ENCODE data around the gene SLC25A36. TPM values are rescaled to one million over a fixed set of nuclear protein-coding genes. Genes with fewer than 3 reads are reported as not detected.

SLC25A36 gene
- total RNA-seq, 1 donor from 2014 or later: 59.1 TPM

DNA sequence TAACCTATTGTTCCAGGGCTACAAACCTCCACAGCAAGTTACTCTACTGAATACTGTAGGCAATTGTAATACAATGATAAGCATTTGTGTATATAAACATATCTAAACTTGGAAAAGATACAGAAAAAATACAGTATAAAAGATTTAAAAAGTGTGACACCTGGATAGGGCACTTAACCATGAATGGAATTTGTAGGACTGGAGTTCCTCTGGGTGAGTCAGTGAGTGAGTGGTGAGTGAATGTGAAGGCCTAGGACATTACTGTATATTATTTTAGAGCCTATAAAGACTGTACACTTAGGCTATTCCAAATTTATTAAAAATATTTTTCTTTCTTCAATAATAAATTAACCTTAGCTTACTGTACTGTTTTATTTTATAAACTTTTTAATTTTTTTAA, 38.4 kb upstream of the SLC25A36 start:
- no peak for DNase-seq (ENCODE audit: low spot score)
- Mint-ChIP-seq H3K27ac (ENCODE audit: unreplicated experiment) (no peak overlapping the region), H3K4me3 (ENCODE audit: unreplicated experiment) (no peak overlapping the region), H3K27me3 (ENCODE audit: low read depth) (peaks cover 22% of the 10 kb centered on the region), H3K36me3 (ENCODE audit: low read depth) (no peaks in the 10 kb centered on the region), H3K9me3 (ENCODE audit: low read depth) (no peaks in the 10 kb centered on the region), H3K4me1 (ENCODE audit: low read depth) (peaks cover 7% of the 10 kb centered on the region)
- TF ChIP-seq, protein P1, sequence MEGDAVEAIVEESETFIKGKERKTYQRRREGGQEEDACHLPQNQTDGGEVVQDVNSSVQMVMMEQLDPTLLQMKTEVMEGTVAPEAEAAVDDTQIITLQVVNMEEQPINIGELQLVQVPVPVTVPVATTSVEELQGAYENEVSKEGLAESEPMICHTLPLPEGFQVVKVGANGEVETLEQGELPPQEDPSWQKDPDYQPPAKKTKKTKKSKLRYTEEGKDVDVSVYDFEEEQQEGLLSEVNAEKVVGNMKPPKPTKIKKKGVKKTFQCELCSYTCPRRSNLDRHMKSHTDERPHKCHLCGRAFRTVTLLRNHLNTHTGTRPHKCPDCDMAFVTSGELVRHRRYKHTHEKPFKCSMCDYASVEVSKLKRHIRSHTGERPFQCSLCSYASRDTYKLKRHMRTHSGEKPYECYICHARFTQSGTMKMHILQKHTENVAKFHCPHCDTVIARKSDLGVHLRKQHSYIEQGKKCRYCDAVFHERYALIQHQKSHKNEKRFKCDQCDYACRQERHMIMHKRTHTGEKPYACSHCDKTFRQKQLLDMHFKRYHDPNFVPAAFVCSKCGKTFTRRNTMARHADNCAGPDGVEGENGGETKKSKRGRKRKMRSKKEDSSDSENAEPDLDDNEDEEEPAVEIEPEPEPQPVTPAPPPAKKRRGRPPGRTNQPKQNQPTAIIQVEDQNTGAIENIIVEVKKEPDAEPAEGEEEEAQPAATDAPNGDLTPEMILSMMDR (IDR thresholded peaks at IDR 0.05): no peak

DNA sequence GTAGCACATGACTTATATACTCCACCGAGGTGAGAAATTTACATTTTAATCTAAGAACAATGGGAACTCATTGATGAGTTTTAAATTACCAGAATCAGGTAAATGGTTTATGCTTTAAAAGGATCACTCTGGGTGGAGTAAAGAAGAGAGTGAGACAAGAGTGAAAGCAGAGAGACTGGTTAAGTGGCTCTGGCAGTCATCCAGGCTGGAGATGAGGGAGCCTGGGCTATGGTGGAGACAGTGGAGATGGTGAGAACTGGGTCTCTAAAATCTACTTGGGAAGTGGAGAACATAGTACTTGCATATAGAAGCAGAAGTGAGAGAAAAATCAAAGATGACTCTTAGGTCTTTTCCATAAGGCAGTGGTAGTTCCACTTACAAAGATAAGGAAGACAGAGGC, 37.1 kb upstream of the SLC25A36 start:
- H3K36me3 Mint-ChIP-seq (ENCODE audit: low read depth): no peaks in the 10 kb centered on the region
- H3K9me3 Mint-ChIP-seq (ENCODE audit: low read depth): no peaks in the 10 kb centered on the region
- peaks cover 22% of the 10 kb centered on the region for H3K27me3 Mint-ChIP-seq (ENCODE audit: low read depth)

DNA sequence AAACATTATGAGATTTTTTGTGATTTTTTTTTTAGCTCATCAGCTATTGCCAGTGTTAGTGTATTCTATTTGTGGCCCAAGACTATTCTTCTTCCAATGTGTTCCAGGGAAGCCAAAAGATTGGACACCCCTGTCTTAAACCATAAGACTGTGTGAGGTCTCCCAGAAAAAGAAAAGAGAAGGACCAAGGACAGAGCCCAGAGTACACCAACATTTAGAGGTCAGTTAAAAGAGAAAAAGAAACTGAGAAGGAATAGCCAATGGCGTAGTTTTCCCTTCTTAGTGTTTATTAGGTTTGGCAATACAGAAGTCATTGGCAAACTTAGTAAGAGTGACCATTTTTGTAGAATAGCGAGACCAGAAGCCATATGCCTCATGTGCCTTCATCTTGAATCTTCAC, 36.1 kb upstream of the SLC25A36 start:
- H3K27me3 Mint-ChIP-seq (ENCODE audit: low read depth): peaks cover 22% of the 10 kb centered on the region
- H3K4me3 Mint-ChIP-seq (ENCODE audit: unreplicated experiment): no peak overlapping the region
- H3K36me3 Mint-ChIP-seq (ENCODE audit: low read depth): no peaks in the 10 kb centered on the region
- H3K9me3 Mint-ChIP-seq (ENCODE audit: low read depth): no peaks in the 10 kb centered on the region
- TF ChIP-seq, protein P1 (IDR thresholded peaks at IDR 0.05): no peak
- no peak for DNase-seq (ENCODE audit: low spot score)
- no peak overlapping the region for H3K27ac Mint-ChIP-seq (ENCODE audit: unreplicated experiment)
- H3K4me1 Mint-ChIP-seq (ENCODE audit: low read depth): no peaks in the 10 kb centered on the region

More for the DNA sequence above, 37.1 kb upstream of the SLC25A36 start:
- Mint-ChIP-seq H3K4me1 (ENCODE audit: low read depth) (no peaks in the 10 kb centered on the region), H3K27ac (ENCODE audit: unreplicated experiment) (no peak overlapping the region), H3K4me3 (ENCODE audit: unreplicated experiment) (no peak overlapping the region)
- TF ChIP-seq, protein P1 (IDR thresholded peaks at IDR 0.05): no peak
- no peak for DNase-seq (ENCODE audit: low spot score)

DNA sequence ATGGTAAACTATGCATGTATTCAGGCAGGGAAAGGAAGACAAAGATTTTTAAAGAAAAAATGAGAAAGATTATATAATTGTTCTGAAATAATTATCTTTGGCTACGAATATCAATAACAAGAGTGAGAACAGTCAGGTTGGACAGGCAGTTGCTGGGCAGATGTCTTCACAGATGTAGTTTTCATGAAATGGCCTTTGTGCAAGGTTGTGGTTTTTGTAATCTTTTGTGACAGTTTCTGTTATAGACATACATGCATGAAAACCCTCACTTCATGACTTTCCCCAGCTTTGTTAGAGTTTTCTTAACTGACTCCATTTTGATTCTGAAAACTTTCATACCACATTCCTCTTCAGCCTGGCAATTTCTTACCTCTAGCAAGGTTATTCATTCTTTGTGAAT, 34.9 kb upstream of the SLC25A36 start:
- H3K4me3 Mint-ChIP-seq (ENCODE audit: unreplicated experiment): no peak overlapping the region
- H3K9me3 Mint-ChIP-seq (ENCODE audit: low read depth): no peaks in the 10 kb centered on the region
- no peak overlapping the region for H3K27ac Mint-ChIP-seq (ENCODE audit: unreplicated experiment)
- peaks cover 29% of the 10 kb centered on the region for H3K27me3 Mint-ChIP-seq (ENCODE audit: low read depth)
- H3K36me3 Mint-ChIP-seq (ENCODE audit: low read depth): no peaks in the 10 kb centered on the region
- TF ChIP-seq, protein P1 (IDR thresholded peaks at IDR 0.05): no peak
- no peak for DNase-seq (ENCODE audit: low spot score)
- no peaks in the 10 kb centered on the region for H3K4me1 Mint-ChIP-seq (ENCODE audit: low read depth)

DNA sequence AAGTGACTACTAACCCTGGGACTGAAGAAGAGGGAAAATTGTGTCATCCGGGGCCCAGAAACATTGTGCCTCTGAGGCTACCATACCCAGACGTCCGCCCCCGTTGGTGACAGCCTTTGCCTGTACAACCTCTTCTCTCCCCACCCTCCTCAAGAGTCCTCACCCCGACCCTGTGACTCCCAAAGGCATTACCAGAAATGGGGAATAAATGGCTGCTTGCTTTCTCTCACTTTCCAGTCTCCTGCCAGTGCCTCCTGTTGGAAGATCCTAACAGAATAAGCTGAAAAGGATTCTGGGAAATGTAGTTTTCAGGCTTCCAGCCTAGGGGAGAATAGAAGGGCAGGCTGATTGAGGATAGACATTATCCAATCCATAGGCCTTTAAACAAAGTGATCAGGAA, 30.8 kb upstream of the SLC25A36 start:
- no peak overlapping the region for H3K27ac Mint-ChIP-seq (ENCODE audit: unreplicated experiment)
- TF ChIP-seq, protein P1 (IDR thresholded peaks at IDR 0.05): peak; percentile 24
- DNase-seq (ENCODE audit: low spot score): no peak
- no peaks in the 10 kb centered on the region for H3K4me1 Mint-ChIP-seq (ENCODE audit: low read depth)
- H3K27me3 Mint-ChIP-seq (ENCODE audit: low read depth): peaks cover 42% of the 10 kb centered on the region
- H3K36me3 Mint-ChIP-seq (ENCODE audit: low read depth): no peaks in the 10 kb centered on the region
- H3K4me3 Mint-ChIP-seq (ENCODE audit: unreplicated experiment): peak overlapping the region; percentile 45
- no peaks in the 10 kb centered on the region for H3K9me3 Mint-ChIP-seq (ENCODE audit: low read depth)

All from chondrocyte (in vitro differentiated cells).